Astrocyte (in vitro differentiated cells and primary cell): Measurements from ENCODE around the gene C1R.

Experiments used
- CTCF ChIP-seq: IDR thresholded peaks from 2 replicates; pipeline ENCODE4 v1.5.1; 2011; ENCODE audit warnings: low read depth, mild to moderate bottlenecking, inconsistent platforms, low read length, moderate library complexity; ENCODE audit not compliant: insufficient read depth
- EZH2 ChIP-seq: IDR thresholded peaks from 2 replicates; pipeline ENCODE4 v1.6.1; 2012; ENCODE audit warnings: mild to moderate bottlenecking, low read length, inconsistent platforms; ENCODE audit not compliant: insufficient read depth

GRCh38 chr12:7089196-7089871 lies 2.9 kb downstream of the C1R start:
- no peak for TF ChIP-seq CTCF
- no peak for TF ChIP-seq EZH2
